HepG2 (cell line): ENCODE data around the gene NHSL1.
A peak's percentile ranks its signal among the peaks of the same experiment; 100 is the strongest.

Experiments used
- DNMT1 ChIP-seq: sonication (generic); formaldehyde crosslinking; IDR thresholded peaks from 2 replicates; pipeline ENCODE4 v1.5.1; 2020; ENCODE audit warnings: mild to moderate bottlenecking, missing genetic modification reagents
- EP300 ChIP-seq, 3 experiments: sonication (generic) in 1 of 3; formaldehyde crosslinking in 1 of 3; IDR thresholded peaks; 2 replicates each; pipeline versions ENCODE4 v1.5.1 to v1.6.1; 2011 to 2020; ENCODE audit warnings: low read depth in 2 of 3, low read length in 2 of 3, borderline replicate concordance in 1 of 3, improper control_type of control experiment in 1 of 3, mild to moderate bottlenecking in 1 of 3, missing genetic modification reagents in 1 of 3, moderate library complexity in 1 of 3
- EZH2 ChIP-seq: conservative IDR thresholded peaks from 2 replicates; pipeline ENCODE4 v1.6.1; 2012; ENCODE audit warnings: mild to moderate bottlenecking, low read depth, low read length, moderate library complexity
- GTF2F1 ChIP-seq: fragments of 150-350 bp; IDR thresholded peaks from 2 replicates; pipeline ENCODE4 v1.6.1; 2014; ENCODE audit warnings: low read length
- HDAC1 ChIP-seq: sonication (generic); formaldehyde crosslinking; IDR thresholded peaks from 2 replicates; pipeline ENCODE4 v1.5.1; 2020; ENCODE audit warnings: mild to moderate bottlenecking, missing genetic modification reagents
- PHF8 ChIP-seq: sonication (generic); formaldehyde crosslinking; IDR thresholded peaks from 2 replicates; pipeline ENCODE4 v1.5.0; 2020; ENCODE audit warnings: missing genetic modification reagents
- POLR2AphosphoS5 ChIP-seq: IDR thresholded peaks from 2 replicates; pipeline ENCODE4 v1.6.1; 2012; ENCODE audit warnings: low read depth, low read length
- TARDBP ChIP-seq: sonication (generic); formaldehyde crosslinking; IDR thresholded peaks from 2 replicates; pipeline ENCODE4 v1.8.0; 2022; ENCODE audit warnings: mild to moderate bottlenecking, missing genetic modification reagents
- TEAD3 ChIP-seq: optimal IDR thresholded peaks from 2 replicates; pipeline ENCODE3; 2016; ENCODE audit warnings: borderline replicate concordance
- ZNF17 ChIP-seq: sonication (generic); formaldehyde crosslinking; IDR thresholded peaks from 2 replicates; pipeline ENCODE4 v1.5.0; 2020; ENCODE audit warnings: mild to moderate bottlenecking, missing genetic modification reagents
- ZNF3 ChIP-seq: IDR thresholded peaks from 2 replicates; pipeline ENCODE4 v1.7.0; 2017; ENCODE audit warnings: inconsistent platforms
- TF ChIP-seq, protein P1 (sequence below): sonication (generic); formaldehyde crosslinking; IDR thresholded peaks from 2 replicates; pipeline ENCODE4 v1.8.1; 2023; ENCODE audit warnings: missing genetic modification reagents, inconsistent platforms, borderline replicate concordance
- TF ChIP-seq, protein P2 (sequence below), 2 experiments: sonication (generic) in 1 of 2; formaldehyde crosslinking in 1 of 2; IDR thresholded peaks; 2 replicates each; pipeline versions ENCODE4 v1.5.1 to v1.6.1; 2011 to 2020; ENCODE audit warnings: borderline replicate concordance in 1 of 2, low read depth in 1 of 2, low read length in 1 of 2, mild to moderate bottlenecking in 1 of 2, missing genetic modification reagents in 1 of 2, moderate library complexity in 1 of 2
- TF ChIP-seq, protein P3 (sequence below): sonication (generic); formaldehyde crosslinking; IDR thresholded peaks from 2 replicates; pipeline ENCODE4 v1.5.0; 2020; ENCODE audit warnings: missing genetic modification reagents

DNA sequence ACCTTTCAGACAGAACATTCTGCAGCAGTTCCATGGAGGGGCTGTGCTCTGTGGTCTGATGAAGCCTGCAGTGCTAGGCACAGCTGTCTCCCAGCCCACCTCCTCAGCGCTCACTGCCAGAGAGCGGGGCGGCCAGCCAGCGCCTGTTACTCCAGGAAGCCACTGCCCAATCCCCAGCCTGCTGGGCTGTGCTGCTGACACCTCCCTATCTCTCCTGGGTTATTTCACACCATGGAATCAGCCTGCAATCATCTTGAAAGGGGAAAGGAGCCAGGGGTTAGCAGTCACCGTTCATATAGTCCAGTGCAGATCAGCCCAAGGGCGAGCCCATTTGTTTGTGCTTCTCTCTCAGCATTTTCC, 46.3 kb upstream of the NHSL1 start:
- TF ChIP-seq TEAD3 (CRISPR knock-in tag) (no peak), POLR2AphosphoS5 (peak; percentile 24; the same call in 1 of the 2 replicates), ZNF17 (CRISPR knock-in tag) (no peak), EP300 (IDR thresholded peaks at IDR 0.05; ENCODE audit: low read depth in 2 of 2, low read length in 2 of 2) (no peak), EP300 (CRISPR knock-in tag; IDR thresholded peaks at IDR 0.05; ENCODE audit: borderline replicate concordance) (peak; percentile 57; the same call in 1 of the 2 replicates), ZNF3 (no peak), PHF8 (CRISPR knock-in tag) (no peak), HDAC1 (no peak), EZH2 (no peak), TARDBP (CRISPR knock-in tag) (peak; percentile 40; the same call in 1 of the 2 replicates), GTF2F1 (no peak), DNMT1 (no peak)
- TF ChIP-seq, protein P1, sequence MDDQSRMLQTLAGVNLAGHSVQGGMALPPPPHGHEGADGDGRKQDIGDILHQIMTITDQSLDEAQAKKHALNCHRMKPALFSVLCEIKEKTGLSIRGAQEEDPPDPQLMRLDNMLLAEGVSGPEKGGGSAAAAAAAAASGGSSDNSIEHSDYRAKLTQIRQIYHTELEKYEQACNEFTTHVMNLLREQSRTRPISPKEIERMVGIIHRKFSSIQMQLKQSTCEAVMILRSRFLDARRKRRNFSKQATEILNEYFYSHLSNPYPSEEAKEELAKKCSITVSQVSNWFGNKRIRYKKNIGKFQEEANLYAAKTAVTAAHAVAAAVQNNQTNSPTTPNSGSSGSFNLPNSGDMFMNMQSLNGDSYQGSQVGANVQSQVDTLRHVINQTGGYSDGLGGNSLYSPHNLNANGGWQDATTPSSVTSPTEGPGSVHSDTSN (CRISPR knock-in tag): no peak
- TF ChIP-seq, protein P2, sequence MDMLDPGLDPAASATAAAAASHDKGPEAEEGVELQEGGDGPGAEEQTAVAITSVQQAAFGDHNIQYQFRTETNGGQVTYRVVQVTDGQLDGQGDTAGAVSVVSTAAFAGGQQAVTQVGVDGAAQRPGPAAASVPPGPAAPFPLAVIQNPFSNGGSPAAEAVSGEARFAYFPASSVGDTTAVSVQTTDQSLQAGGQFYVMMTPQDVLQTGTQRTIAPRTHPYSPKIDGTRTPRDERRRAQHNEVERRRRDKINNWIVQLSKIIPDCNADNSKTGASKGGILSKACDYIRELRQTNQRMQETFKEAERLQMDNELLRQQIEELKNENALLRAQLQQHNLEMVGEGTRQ (IDR thresholded peaks at IDR 0.05; ENCODE audit: low read depth, low read length): no peak
- TF ChIP-seq, protein P2 (CRISPR knock-in tag; IDR thresholded peaks at IDR 0.05; ENCODE audit: borderline replicate concordance): no peak
- TF ChIP-seq, protein P3, sequence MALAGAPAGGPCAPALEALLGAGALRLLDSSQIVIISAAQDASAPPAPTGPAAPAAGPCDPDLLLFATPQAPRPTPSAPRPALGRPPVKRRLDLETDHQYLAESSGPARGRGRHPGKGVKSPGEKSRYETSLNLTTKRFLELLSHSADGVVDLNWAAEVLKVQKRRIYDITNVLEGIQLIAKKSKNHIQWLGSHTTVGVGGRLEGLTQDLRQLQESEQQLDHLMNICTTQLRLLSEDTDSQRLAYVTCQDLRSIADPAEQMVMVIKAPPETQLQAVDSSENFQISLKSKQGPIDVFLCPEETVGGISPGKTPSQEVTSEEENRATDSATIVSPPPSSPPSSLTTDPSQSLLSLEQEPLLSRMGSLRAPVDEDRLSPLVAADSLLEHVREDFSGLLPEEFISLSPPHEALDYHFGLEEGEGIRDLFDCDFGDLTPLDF (CRISPR knock-in tag): no peak
